AG09319 (cell line): ENCODE results near the gene WNT8A.
"Not testable (repeated sequence)": the region's sequence is repeated elsewhere in the genome, so short reads cannot be mapped to it uniquely, and the experiment has no call there.

Source experiments
- DNase-seq: peaks from one replicate; pipeline ENCODE4 v3.0.0-alpha.2; 2010; ENCODE audit warnings: low read depth; ENCODE audit errors: extremely low read depth
- TF ChIP-seq, protein P1 (sequence below): IDR thresholded peaks from 2 replicates; pipeline ENCODE4 v1.5.1; 2011; ENCODE audit warnings: low read depth, mild to moderate bottlenecking, inconsistent platforms, low read length, moderate library complexity

WNT8A gene, protein sequence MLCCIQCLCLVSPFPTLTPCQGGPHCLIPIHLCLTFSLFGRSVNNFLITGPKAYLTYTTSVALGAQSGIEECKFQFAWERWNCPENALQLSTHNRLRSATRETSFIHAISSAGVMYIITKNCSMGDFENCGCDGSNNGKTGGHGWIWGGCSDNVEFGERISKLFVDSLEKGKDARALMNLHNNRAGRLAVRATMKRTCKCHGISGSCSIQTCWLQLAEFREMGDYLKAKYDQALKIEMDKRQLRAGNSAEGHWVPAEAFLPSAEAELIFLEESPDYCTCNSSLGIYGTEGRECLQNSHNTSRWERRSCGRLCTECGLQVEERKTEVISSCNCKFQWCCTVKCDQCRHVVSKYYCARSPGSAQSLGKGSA

DNA sequence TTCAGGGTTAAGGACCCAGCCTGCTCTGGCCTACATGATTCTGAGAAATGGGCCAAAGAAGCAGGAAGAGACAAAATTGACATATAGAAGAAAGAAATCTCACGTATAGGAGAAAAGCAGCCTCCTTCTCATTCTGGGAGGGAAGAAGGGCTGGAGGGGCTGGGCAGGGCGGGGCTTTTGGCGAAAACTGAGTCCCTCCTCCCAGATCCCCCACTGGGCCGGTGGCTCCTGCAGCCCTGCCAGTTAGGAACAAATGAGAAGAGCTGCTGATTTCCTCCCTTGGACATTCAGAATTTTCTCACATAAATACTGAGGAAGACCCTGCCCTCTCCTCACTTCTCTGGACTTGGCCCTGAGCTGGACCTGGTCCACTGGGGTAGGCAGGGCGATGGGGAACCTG lies at the start of gene WNT8A:
WNT8A (plus strand) TSS at position 332 of the 400 bp plus-strand sequence. CDS start 95 bp downstream, outside the sequence.
- TF ChIP-seq, protein P1, sequence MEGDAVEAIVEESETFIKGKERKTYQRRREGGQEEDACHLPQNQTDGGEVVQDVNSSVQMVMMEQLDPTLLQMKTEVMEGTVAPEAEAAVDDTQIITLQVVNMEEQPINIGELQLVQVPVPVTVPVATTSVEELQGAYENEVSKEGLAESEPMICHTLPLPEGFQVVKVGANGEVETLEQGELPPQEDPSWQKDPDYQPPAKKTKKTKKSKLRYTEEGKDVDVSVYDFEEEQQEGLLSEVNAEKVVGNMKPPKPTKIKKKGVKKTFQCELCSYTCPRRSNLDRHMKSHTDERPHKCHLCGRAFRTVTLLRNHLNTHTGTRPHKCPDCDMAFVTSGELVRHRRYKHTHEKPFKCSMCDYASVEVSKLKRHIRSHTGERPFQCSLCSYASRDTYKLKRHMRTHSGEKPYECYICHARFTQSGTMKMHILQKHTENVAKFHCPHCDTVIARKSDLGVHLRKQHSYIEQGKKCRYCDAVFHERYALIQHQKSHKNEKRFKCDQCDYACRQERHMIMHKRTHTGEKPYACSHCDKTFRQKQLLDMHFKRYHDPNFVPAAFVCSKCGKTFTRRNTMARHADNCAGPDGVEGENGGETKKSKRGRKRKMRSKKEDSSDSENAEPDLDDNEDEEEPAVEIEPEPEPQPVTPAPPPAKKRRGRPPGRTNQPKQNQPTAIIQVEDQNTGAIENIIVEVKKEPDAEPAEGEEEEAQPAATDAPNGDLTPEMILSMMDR, result no peak
- DNase-seq, result no peak

DNA sequence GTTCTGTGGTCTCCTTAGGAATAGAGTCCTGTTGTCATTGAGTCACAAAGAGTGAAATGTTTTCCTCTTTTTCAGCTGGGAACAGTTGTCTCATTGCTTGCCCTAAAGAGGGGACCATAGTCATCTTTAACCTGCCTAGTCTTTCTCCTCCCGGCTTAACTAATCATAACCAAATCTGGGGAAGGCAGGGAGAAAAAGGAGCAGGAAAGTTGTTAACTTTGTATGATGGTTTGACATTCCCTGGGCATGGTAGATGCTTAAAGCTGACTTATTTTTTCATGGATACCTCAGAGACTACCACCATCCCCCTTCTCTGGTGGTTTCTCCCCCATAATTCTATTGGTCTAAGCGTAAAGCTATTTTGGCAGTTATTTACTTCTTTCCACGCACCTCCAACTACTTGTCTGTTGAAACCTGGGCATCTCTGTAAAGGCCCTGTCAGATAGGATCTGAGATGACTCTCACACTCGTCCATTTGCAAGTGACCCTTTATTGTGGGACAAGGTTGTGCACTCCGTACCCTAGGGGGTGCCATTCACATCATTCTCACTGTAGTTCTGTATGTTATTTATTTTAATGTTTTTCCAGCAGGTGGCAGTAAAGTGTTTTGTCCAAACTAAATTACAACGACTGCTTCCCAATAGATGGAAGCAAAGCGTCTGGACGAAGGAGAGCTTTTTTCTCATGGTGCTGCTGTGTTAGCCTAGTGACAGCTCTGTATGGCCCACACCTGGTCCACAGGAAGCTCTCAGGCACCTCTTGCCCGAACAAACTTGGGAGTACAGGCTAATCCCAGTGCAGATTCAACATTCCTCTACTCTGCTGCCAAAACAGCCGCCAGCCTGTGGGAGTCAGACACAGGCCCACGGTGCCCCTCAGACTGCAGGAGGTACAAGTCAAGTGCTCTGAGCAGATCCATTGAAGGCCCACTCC lies 48.0 kb upstream of the WNT8A start:
- peak; percentile 71 for DNase-seq
- TF ChIP-seq, protein P1, result peak; percentile 88

DNA sequence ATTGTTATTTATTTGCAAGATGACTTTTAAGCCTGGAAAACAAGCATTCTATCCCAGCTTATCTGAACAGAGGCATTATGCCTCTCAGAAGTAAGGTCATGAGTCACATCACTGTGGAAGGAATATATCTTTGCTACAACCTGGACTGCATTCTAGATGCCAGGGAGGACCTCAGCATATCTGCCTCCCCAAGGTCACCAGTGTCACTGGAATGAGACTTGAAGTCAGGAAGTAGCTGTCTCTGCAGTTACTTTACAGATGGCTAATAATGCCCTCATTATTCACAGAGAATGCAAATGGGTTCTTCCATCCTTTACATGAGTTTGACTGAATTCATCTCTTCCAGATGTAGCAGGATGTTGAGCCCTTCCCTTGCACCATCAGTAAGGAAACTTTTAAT lies 46.6 kb upstream of the WNT8A start:
- DNase-seq, result no peak

DNA sequence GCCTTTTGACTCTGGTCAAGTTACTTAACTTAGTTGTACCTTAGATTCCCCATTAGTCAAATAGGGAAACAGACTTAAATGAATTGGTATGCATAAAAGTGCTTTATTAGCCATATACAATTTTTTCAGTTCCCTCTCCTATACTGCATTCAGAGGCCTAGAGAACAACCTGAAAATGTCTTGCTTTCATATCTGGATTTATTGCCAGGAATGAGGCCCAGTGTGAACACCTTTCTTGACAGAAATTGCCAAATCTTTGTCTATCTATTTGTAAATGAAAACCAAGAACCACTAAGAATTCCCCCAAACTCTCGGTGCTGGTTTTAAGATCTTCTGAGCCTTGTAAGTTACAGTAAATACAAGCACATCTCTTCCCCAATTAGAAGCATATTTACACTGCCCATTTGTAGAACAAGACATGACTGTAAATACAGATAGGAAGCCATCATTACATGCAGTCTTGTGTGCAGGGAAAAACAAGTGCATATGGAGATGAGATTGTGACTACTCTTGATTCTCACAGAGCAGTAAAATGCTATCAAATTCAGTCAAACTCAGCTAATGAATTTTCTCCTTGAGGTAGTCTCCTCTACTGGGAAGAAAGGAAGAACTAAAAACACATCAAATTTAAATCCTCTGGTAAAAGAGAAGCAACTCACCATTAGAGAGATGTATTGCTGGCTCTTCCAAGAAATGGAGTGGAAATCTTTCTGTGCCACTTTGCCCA lies 45.8 kb upstream of the WNT8A start:
- TF ChIP-seq, protein P1, result no peak
- DNase-seq, result no peak

More for the DNA sequence above, 46.6 kb upstream of the WNT8A start:
- TF ChIP-seq, protein P1, result no peak

DNA sequence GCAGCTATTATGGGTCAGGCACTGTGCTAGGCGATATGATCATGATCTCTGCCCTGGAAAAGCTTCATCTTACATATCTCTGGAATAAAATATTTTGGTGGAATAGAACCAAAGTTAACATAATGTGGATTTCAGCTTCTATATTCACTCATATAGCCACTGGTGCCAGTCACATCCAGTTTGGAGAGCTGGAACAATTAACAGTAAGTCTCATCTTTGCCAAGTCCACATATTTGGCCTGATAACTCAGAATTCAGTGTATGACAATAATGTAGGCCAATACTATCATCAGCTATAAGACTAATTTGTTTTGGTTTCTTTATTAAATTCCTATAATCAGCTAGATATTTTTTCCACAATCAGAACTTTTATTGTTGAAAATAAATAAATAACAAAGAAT lies 45.0 kb upstream of the WNT8A start:
- DNase-seq, result no peak
- TF ChIP-seq, protein P1, result no peak

DNA sequence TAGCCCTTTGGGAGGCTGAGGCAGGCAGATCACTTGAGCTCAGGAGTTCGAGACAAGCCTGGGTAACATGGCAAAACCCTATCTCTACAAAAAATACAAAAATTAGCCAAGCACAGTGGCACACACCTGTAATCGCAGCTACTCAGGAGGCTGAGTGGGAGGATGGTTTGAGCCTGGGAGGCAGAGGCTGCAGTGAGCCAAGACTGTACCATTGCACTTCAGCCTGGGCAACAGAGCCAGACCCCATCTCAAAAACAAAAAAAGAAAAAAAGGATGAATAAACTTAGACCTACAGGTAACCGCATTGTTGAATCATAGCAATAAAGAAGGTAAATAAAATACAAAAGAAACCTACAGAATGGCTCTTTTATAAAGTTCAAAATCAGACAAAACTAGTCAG lies 38.5 kb upstream of the WNT8A start:
- DNase-seq, result not testable (repeated sequence)

DNA sequence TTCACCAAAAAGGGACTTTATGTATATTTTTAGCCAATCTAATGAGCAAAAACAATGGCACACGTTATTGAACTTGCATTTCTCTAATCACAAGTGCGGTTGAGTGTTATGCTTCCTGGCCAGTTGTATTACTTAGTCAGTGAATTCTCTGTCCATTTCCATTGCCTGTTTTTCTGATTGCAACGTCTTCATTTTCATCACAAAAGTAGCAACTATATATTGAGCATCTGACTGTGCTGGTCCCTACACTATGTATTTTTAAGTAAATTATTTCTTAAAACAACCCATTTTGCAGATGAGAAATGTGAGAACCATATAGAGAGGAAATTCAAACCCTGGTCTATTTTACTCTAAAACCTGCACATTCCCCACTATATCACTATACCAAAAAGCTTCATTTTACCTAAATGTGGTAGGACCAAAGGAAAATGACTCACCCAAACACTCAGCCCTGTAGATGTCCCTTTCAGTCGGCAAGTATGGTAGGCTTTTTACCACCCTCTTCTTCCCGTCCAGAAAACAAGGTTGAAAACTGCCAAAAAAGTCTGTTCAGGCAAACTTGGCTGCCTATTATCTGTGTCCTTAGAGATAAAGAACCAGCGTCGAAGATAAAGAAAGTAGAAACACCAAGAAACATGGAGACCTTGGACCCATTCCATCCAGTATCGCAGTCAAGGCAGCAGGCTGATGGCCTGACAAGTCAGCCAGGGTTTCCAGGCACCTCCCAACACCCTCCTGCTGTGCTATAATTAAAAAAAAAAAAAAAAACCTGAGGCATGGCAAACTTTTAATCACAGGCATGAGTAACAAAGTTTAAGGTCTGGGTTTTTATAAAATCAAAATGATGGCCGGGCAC lies 32.2 kb upstream of the WNT8A start:
- DNase-seq, result no peak
- TF ChIP-seq, protein P1, result no peak

DNA sequence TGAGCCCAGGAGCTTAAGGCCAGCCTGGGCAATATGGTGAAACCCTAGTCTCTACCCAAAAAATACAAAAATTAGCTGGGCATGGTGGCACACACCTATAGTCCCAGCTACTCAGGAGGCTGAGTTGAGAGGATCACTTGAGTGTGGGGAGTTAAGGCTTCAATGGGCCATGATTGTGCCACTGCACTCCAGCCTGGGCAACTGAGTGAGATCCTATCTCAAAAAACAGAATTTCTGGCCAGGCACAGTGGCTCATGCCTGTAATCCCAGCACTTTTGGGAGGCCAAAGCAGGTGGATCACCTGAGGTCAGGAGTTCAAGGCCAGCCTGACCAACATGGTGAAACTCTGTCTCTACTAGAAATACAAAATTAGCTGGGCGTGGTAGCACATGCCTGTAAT lies 31.1 kb upstream of the WNT8A start:
- not testable (repeated sequence) for DNase-seq
